Gastroesophageal sphincter (tissue), 4 donors: Measurements from ENCODE around the gene NEURL1. TPM values are rescaled to one million over a fixed set of nuclear protein-coding genes. Genes with fewer than 3 reads are reported as not detected.

Experiments
- ATAC-seq: fragments of 150-250 bp; one replicate; pipeline ENCODE4 v1.9.1; 2016; ENCODE audit warnings: mild to moderate bottlenecking, moderate library complexity
- H3K27ac ChIP-seq, 4 donors: fragments of 200-600 bp; sonication (generic) in 3 of 4; 1 replicate in 3 of 4; 2 replicates in 1 of 4; pipeline ENCODE4 v1.5.1; 2016 to 2019
- H3K27me3 ChIP-seq: fragments of 200-600 bp; sonication (generic); one replicate; pipeline ENCODE4 v1.5.1; 2019
- H3K36me3 ChIP-seq, 2 donors: fragments of 200-600 bp; sonication (generic); one replicate each; pipeline ENCODE4 v1.5.1; 2019; ENCODE audit warnings: control low read depth in 1 of 2
- H3K4me1 ChIP-seq, 3 donors: fragments of 200-600 bp; sonication (generic); 1 replicate in 2 of 3; 2 replicates in 1 of 3; pipeline ENCODE4 v1.5.1; 2016 to 2019; ENCODE audit warnings: control low read depth in 2 of 3
- H3K4me3 ChIP-seq, 2 donors: fragments of 200-600 bp; sonication (generic); one replicate each; pipeline ENCODE4 v1.5.1; 2019; ENCODE audit warnings: mild to moderate bottlenecking in 1 of 2, moderate library complexity in 1 of 2
- H3K9me3 ChIP-seq, 3 donors: fragments of 200-600 bp; sonication (generic); one replicate each; pipeline ENCODE4 v1.5.1; 2017 to 2019; ENCODE audit warnings: control low read depth in 2 of 3
- CTCF ChIP-seq, 4 experiments: fragments of 200-600 bp in 2 of 4; fragments of 450-650 bp in 2 of 4; sonication (generic) in 1 of 4; IDR thresholded peaks; one replicate each; pipeline ENCODE4 v1.5.1; 2017 to 2019; ENCODE audit warnings: antibody characterized with exemption in 4 of 4, mild to moderate bottlenecking in 2 of 4, moderate library complexity in 2 of 4
- EP300 ChIP-seq: sonication (generic); formaldehyde crosslinking; IDR thresholded peaks from one replicate; pipeline ENCODE4 v1.6.1; 2017; ENCODE audit warnings: antibody characterized with exemption, mild to moderate bottlenecking
- POLR2A ChIP-seq, 2 donors: fragments of 450-650 bp; IDR thresholded peaks; one replicate each; pipeline ENCODE4 v1.6.1; 2017; ENCODE audit warnings: antibody characterized with exemption in 2 of 2, mild to moderate bottlenecking in 2 of 2, moderate library complexity in 1 of 2
- POLR2AphosphoS5 ChIP-seq: sonication (generic); formaldehyde crosslinking; IDR thresholded peaks from one replicate; pipeline ENCODE4 v1.6.1; 2017; ENCODE audit warnings: antibody characterized with exemption
- WGBS, 2 donors: methylation state at CpG; one replicate each; pipeline ENCODE4 v1.1.5; 2018; ENCODE audit warnings: low coverage in 1 of 2; 5-methylcytosine and 5-hydroxymethylcytosine counted together
- total RNA-seq, 4 donors: library from RNA; depleted of rRNA; stranded (reverse); fragments of >200 nt; gene quantifications; one replicate each; pipeline ENCODE4 v1.1.0, GENCODE V29; 2016

Gene NEURL1
- total RNA-seq, 4 donors from 2014 or later: 0.15 to 0.27 (median 0.19) TPM; not detected in 1

- 80 to 86% methylated on average over 3 to 5 of the region's 12 CpGs for WGBS, 2 donors
- TF ChIP-seq CTCF (IDR thresholded peaks at IDR 0.05): no peak
- no peak for TF ChIP-seq POLR2AphosphoS5
- no peak for ATAC-seq
- Histone ChIP-seq H3K36me3 (no peaks in the 10 kb centered on the region), H3K27ac (no peak overlapping the region), H3K4me1 (peaks cover 0 to 22% (median 4%) of the 10 kb centered on the region in 3 donors), H3K27me3 (peaks cover 10% of the 10 kb centered on the region), H3K9me3 (no peaks in the 10 kb centered on the region), H3K4me3 (no peak overlapping the region)
Measured at GRCh38 chr10:103556383-103557007, 63.0 kb downstream of the NEURL1 start.

- Histone ChIP-seq H3K27me3 (peaks cover 11% of the 10 kb centered on the region), H3K4me3 (no peak overlapping the region), H3K27ac (no peak overlapping the region), H3K9me3 (no peaks in the 10 kb centered on the region), H3K4me1 (peaks cover 0 to 22% (median 4%) of the 10 kb centered on the region in 3 donors), H3K36me3 (no peaks in the 10 kb centered on the region)
- 88 to 89% methylated on average over 5 of the region's 10 CpGs for WGBS, 2 donors
- ATAC-seq: no peak
- TF ChIP-seq POLR2A (IDR thresholded peaks at IDR 0.05) (no peak), EP300 (no peak), POLR2AphosphoS5 (no peak), CTCF (IDR thresholded peaks at IDR 0.05) (no peak)
Measured at GRCh38 chr10:103557455-103557854, 64.0 kb downstream of the NEURL1 start.

- H3K4me3 ChIP-seq: no peak overlapping the region
- H3K27me3 ChIP-seq: peaks cover 11% of the 10 kb centered on the region
- ATAC-seq: no peak
- TF ChIP-seq POLR2A (IDR thresholded peaks at IDR 0.05) (no peak), CTCF (IDR thresholded peaks at IDR 0.05) (no peak), POLR2AphosphoS5 (no peak), EP300 (no peak)
- H3K36me3 ChIP-seq: no peaks in the 10 kb centered on the region
- no peak overlapping the region for H3K27ac ChIP-seq
- H3K4me1 ChIP-seq: peaks cover 0 to 22% (median 4%) of the 10 kb centered on the region in 3 donors
- 20% methylated on average over 1 of the region's 9 CpGs; no CpG with 5 or more reads in 1 of the 2 donors for WGBS, 2 donors
- H3K9me3 ChIP-seq: no peaks in the 10 kb centered on the region
Measured at GRCh38 chr10:103558911-103559310, 65.4 kb downstream of the NEURL1 start.

GRCh38 chr10:103559776-103560175 lies 66.3 kb downstream of the NEURL1 start:
- no peaks in the 10 kb centered on the region for H3K9me3 ChIP-seq
- no peak for ATAC-seq
- H3K27me3 ChIP-seq: peaks cover 11% of the 10 kb centered on the region
- 72 to 96% methylated on average over 5 to 8 of the region's 9 CpGs for WGBS, 2 donors
- peaks cover 0 to 18% (median 4%) of the 10 kb centered on the region in 3 donors for H3K4me1 ChIP-seq
- H3K36me3 ChIP-seq: no peaks in the 10 kb centered on the region
- H3K27ac ChIP-seq: no peak overlapping the region
- TF ChIP-seq POLR2A (IDR thresholded peaks at IDR 0.05): no peak
- no peak for TF ChIP-seq EP300
- no peak for TF ChIP-seq CTCF (IDR thresholded peaks at IDR 0.05)
- no peak for TF ChIP-seq POLR2AphosphoS5
- H3K4me3 ChIP-seq: no peak overlapping the region

GRCh38 chr10:103560886-103561285 lies 67.4 kb downstream of the NEURL1 start:
- ATAC-seq: no peak
- TF ChIP-seq CTCF (IDR thresholded peaks at IDR 0.05) (no peak), EP300 (no peak), POLR2AphosphoS5 (no peak), POLR2A (IDR thresholded peaks at IDR 0.05) (no peak)
- no peaks in the 10 kb centered on the region for H3K36me3 ChIP-seq
- peaks cover 0 to 8% (median 0%) of the 10 kb centered on the region in 3 donors for H3K4me1 ChIP-seq
- 90 to 100% methylated on average over 4 to 6 of the region's 7 CpGs for WGBS, 2 donors
- H3K27ac ChIP-seq: no peak overlapping the region
- H3K4me3 ChIP-seq: no peak overlapping the region
- no peaks in the 10 kb centered on the region for H3K9me3 ChIP-seq
- H3K27me3 ChIP-seq: peaks cover 11% of the 10 kb centered on the region
